ENCODE measurements around the gene OTOR. TPM values are rescaled to one million over a fixed set of nuclear protein-coding genes. Genes with fewer than 3 reads are reported as not detected.

The OTOR gene
- total RNA-seq, 1 experiment from 2014 or later: not detected

GRCh38 chr20:16760431-16761304, 12.5 kb downstream of the OTOR start:
- Mint-ChIP-seq H3K27ac (peak overlapping the region in 1 of 3 experiments; percentile 49; a peak in 2 of 7 replicates), H3K4me3 (no peak overlapping the region), H3K4me1 (peaks cover 17 to 21% of the 10 kb centered on the region in 2 experiments), H3K36me3 (ENCODE audit: insufficient read depth in 1 of 3, low read depth in 3 of 3) (peaks cover 1 to 18% (median 6%) of the 10 kb centered on the region in 3 experiments; a peak in 3 of 7 replicates), H3K9me3 (peaks cover 14 to 16% of the 10 kb centered on the region in 2 experiments), H3K27me3 (ENCODE audit: low read depth) (no peaks in the 10 kb centered on the region; the same call in none of the 2 replicates)
- Histone ChIP-seq H3K9me3 (ENCODE audit: control insufficient read depth, low read depth, low read length) (peaks cover 5% of the 10 kb centered on the region), H2AK5ac (ENCODE audit: insufficient read length, low read length) (no peak overlapping the region), H2AFZ (ENCODE audit: low read length) (peak overlapping the region; percentile 29), H3K4me2 (ENCODE audit: insufficient read depth, insufficient read length, low read length) (no peak overlapping the region), H3K4me1 (ENCODE audit: insufficient read depth, low read length) (0 out of 2 replicates have a peak, but pooled peaks cover 2% of the 10 kb centered on the region), H4K20me1 (ENCODE audit: control insufficient read depth, insufficient read depth, insufficient read length) (no peaks in the 10 kb centered on the region), H3K18ac (ENCODE audit: insufficient read length, low read depth, low read length) (no peak overlapping the region), H3K23ac (ENCODE audit: insufficient read length, low read depth, low read length) (no peak overlapping the region), H3K4ac (ENCODE audit: low read depth, low read length) (no peak overlapping the region), H2BK20ac (ENCODE audit: low read depth, low read length, poor library complexity, severe bottlenecking) (no peak overlapping the region), H3K14ac (ENCODE audit: insufficient read depth, low read length) (no peak overlapping the region), H3K79me1 (ENCODE audit: insufficient read depth, low read depth, low read length, poor library complexity, severe bottlenecking) (no peaks in the 10 kb centered on the region), H4K91ac (ENCODE audit: insufficient read length, low read depth, low read length) (no peak overlapping the region), H3K27ac (ENCODE audit: insufficient read length, low read depth, low read length) (no peak overlapping the region), H2BK120ac (ENCODE audit: low read depth, low read length, poor library complexity, severe bottlenecking) (no peak overlapping the region), H4K8ac (replicated peaks; ENCODE audit: insufficient read length, low read depth, low read length) (no peak overlapping the region), H2BK12ac (ENCODE audit: insufficient read length, low read depth, low read length) (no peak overlapping the region), H4K5ac (ENCODE audit: insufficient read length, low read depth, low read length) (no peak overlapping the region), H3K9ac (ENCODE audit: extremely low read depth, insufficient read length, low read length) (no peak overlapping the region), H3K79me2 (ENCODE audit: insufficient read depth, low read length) (no peaks in the 10 kb centered on the region), H2BK5ac (ENCODE audit: insufficient read length, low read length) (no peak overlapping the region), H3K27me3 (ENCODE audit: insufficient read depth, low read length) (no peaks in the 10 kb centered on the region), H3K56ac (ENCODE audit: insufficient read length, low read depth, low read length) (no peak overlapping the region), H2BK15ac (ENCODE audit: low read depth, low read length) (no peak overlapping the region), H3T11ph (ENCODE audit: low read length) (no peak overlapping the region), H3K23me2 (ENCODE audit: insufficient read length, low read depth, low read length, poor library complexity, severe bottlenecking) (no peaks in the 10 kb centered on the region)
- no CpG with 5 or more reads among the region's 11 CpGs for WGBS (ENCODE audit: extremely low coverage, insufficient read length, low lambda C conversion rate)
- no peak for DNase-seq
- no peak for TF ChIP-seq CTCF (conservative IDR thresholded peaks at IDR 0.05)

All from H9 (cell line).